ENCODE measurements around the gene OR4D5.

OR4D5 gene

DNA sequence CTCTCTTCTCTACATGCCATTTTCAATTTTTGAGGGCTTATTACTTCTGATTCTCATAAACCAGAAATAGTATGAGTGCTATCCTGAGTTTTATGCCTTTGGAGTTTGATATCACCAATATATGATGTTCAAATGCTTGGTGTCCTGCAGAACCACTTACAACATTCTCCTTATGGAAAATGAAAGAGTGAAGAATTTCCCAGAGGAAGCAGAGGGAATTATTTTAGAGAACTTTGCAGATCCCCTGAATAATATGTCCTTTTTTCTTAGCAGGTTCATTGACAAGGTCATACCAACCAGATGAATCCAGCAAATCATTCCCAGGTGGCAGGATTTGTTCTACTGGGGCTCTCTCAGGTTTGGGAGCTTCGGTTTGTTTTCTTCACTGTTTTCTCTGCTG is at the start of gene OR4D5:
OR4D5 (plus strand) TSS at position 301 of the 400 bp plus-strand sequence; CDS start at position 301, 0 bp downstream.
- Mint-ChIP-seq H3K9me3 (ENCODE audit: low read depth) (no peaks in the 10 kb centered on the region), H3K36me3 (no peaks in the 10 kb centered on the region), H3K4me1 (ENCODE audit: low read depth) (no peaks in the 10 kb centered on the region), H3K4me3 (no peak within 1 kb of the TSS), H3K27me3 (peaks cover 13% of the 10 kb centered on the region), H3K27ac (no peak within 1 kb of the TSS)

DNA sequence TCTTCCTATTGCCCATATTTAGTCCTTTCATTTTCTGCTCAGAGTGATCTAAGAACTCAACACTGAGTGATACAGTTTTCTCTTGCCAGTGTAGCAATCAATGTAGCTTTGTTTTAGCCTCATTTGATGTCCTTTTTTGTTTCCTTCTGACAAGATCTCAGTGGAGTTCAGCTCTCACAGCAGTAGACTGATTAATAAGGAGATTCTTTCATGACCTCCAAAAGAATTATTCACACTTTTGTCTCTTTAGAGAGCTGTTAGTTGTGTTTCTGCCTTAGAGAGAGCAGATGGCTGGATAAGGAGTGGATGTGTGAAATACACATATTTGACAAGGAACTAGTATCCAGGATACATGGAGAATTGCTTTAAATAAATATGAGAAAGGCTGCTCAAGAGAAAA is 47.4 kb upstream of the OR4D5 start:
- no peak overlapping the region for H3K4me3 Mint-ChIP-seq
- H3K9me3 Mint-ChIP-seq (ENCODE audit: low read depth): no peaks in the 10 kb centered on the region
- no peaks in the 10 kb centered on the region for H3K27me3 Mint-ChIP-seq
- H3K36me3 Mint-ChIP-seq: no peaks in the 10 kb centered on the region
- no peak overlapping the region for H3K27ac Mint-ChIP-seq
- no peaks in the 10 kb centered on the region for H3K4me1 Mint-ChIP-seq (ENCODE audit: low read depth)

DNA sequence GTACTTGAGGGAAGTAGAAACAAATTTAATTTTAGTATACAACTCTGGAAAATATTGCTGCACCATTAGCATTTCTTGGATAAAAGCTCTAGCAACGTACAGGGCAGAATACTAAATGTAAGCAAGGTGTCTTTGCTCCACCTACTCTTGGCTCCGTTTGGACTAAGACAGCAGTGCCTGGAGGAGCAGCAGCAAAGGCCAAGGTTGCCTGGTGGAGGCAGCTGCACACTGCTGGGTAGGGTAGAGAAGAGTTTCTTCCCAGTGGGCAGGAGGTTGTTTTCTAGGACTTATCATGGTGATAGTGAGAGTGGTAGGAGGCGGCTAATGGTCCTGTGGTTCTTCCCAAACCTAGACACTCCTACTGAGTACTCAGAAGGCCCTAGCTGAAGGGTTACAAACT is 39.6 kb upstream of the OR4D5 start:
- H3K4me3 Mint-ChIP-seq: no peak overlapping the region
- no peaks in the 10 kb centered on the region for H3K9me3 Mint-ChIP-seq (ENCODE audit: low read depth)
- no peaks in the 10 kb centered on the region for H3K4me1 Mint-ChIP-seq (ENCODE audit: low read depth)
- H3K27ac Mint-ChIP-seq: no peak overlapping the region
- no peaks in the 10 kb centered on the region for H3K27me3 Mint-ChIP-seq
- H3K36me3 Mint-ChIP-seq: no peaks in the 10 kb centered on the region

DNA sequence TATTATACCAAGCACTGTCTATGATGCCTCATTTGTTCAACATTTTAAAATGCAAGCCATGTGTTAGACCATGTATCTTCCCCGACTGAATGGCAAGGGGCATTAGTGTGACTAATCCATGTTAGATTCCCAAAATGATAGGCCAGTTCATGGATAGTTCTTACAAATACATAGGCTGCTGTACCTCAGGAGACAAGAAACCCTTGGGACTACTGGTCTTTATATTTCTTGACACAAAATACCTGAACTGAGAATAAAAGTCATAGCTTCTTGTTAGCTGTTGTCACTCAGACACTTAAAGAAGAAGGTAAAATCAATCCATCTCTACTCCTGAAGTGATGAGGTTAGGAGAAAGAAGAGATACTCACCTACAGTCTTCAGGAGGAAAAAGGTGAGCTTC is 37.5 kb upstream of the OR4D5 start, which contains the start of gene OR8D4:
OR8D4 (plus strand) TSS at position 301 of the 400 bp plus-strand sequence. CDS start 4,265 bp downstream, outside the sequence.
- no peak within 1 kb of the TSS for H3K4me3 Mint-ChIP-seq
- no peaks in the 10 kb centered on the region for H3K4me1 Mint-ChIP-seq (ENCODE audit: low read depth)

DNA sequence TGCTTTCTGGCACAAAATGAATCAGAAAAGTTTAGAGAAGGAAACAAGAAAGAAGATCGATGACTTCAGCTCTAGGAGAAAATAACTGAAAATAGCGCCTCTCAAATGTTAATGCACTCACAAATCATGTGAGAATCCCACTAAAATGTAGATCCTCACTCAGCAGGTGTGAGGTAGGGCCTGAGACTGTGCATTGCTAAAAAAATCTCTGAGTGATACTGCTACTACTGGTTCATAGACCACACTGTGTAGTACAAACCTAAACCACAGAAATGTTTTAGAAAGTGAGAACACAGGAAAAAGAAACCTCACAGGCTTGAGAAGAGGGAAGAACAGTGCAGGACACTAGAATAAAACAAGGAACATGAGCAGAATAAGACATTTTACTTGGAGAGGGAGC is 35.5 kb upstream of the OR4D5 start:
- Mint-ChIP-seq H3K4me1 (ENCODE audit: low read depth) (no peaks in the 10 kb centered on the region), H3K9me3 (ENCODE audit: low read depth) (no peaks in the 10 kb centered on the region), H3K4me3 (no peak overlapping the region), H3K27me3 (peaks cover 2% of the 10 kb centered on the region), H3K27ac (no peak overlapping the region), H3K36me3 (no peaks in the 10 kb centered on the region)

More for the DNA sequence above, 37.5 kb upstream of the OR4D5 start, which contains the start of gene OR8D4:
- Mint-ChIP-seq H3K27ac (no peak within 1 kb of the TSS), H3K9me3 (ENCODE audit: low read depth) (no peaks in the 10 kb centered on the region), H3K27me3 (peaks cover under 1% of the 10 kb centered on the region), H3K36me3 (no peaks in the 10 kb centered on the region)

DNA sequence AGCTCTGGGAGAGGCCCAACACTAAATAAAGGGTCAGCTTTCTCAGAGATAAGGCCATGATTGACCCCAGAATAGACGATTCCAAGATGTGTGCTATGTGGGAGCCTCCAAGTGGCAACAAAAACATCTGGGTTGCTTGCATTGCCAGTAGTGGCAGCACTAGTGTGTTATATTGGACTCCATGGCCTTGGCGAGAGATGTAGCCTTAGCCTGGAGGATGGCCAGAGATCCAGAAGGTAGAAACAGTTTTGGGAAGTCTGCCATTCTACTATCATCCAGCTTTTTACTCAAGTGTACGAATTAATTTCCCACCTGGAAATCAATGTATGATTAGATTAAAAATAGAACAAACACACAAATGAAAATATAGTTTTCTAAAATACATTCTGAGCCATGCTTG is 34.5 kb upstream of the OR4D5 start:
- no peak overlapping the region for H3K27ac Mint-ChIP-seq
- H3K9me3 Mint-ChIP-seq (ENCODE audit: low read depth): no peaks in the 10 kb centered on the region
- H3K4me1 Mint-ChIP-seq (ENCODE audit: low read depth): no peaks in the 10 kb centered on the region
- H3K4me3 Mint-ChIP-seq: no peak overlapping the region
- peaks cover 2% of the 10 kb centered on the region for H3K27me3 Mint-ChIP-seq
- no peaks in the 10 kb centered on the region for H3K36me3 Mint-ChIP-seq

DNA sequence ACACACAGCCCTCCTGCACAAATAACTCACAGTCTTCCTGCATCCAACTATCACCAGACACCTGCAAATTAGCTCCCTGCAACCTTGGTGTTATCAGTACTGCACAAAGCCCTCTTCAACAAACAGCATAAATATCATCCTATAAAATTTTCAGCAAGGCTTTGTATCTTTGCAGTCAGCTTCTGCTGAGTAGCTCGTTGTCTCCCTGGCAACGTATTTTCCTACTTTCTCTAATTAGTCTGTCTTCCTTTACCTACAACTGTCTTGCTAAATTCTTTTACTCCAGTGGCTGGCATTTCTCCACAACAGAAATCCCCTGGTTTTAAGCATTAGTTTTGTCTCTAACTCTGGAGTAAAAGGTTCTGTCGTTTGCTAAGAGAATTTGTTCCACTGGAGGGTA is 33.6 kb upstream of the OR4D5 start:
- Mint-ChIP-seq H3K4me1 (ENCODE audit: low read depth) (no peaks in the 10 kb centered on the region), H3K4me3 (no peak overlapping the region), H3K36me3 (no peaks in the 10 kb centered on the region), H3K9me3 (ENCODE audit: low read depth) (no peaks in the 10 kb centered on the region), H3K27me3 (peaks cover 2% of the 10 kb centered on the region), H3K27ac (no peak overlapping the region)

DNA sequence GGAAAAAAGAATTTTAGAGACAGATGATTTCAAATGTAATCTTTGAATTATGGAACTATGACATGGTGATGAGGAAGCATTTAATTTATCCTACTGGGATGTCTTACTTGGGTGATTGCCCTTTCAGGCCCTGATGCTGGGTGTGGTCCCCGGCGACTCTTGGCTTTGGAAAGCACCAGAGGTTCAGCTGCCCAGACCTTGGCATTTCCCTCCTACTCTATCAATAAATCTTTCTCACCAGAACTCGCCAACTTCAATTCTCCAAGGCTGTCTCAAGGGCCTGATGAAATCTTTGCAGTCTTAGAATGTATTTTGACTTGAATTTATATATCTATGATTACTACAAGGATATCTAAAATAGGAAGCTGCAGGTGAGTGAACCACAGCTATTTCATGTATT is 18.5 kb upstream of the OR4D5 start:
- no peaks in the 10 kb centered on the region for H3K4me1 Mint-ChIP-seq (ENCODE audit: low read depth)
- no peak overlapping the region for H3K4me3 Mint-ChIP-seq
- H3K9me3 Mint-ChIP-seq (ENCODE audit: low read depth): no peaks in the 10 kb centered on the region
- peaks cover 2% of the 10 kb centered on the region for H3K27me3 Mint-ChIP-seq
- H3K27ac Mint-ChIP-seq: no peak overlapping the region
- no peaks in the 10 kb centered on the region for H3K36me3 Mint-ChIP-seq

DNA sequence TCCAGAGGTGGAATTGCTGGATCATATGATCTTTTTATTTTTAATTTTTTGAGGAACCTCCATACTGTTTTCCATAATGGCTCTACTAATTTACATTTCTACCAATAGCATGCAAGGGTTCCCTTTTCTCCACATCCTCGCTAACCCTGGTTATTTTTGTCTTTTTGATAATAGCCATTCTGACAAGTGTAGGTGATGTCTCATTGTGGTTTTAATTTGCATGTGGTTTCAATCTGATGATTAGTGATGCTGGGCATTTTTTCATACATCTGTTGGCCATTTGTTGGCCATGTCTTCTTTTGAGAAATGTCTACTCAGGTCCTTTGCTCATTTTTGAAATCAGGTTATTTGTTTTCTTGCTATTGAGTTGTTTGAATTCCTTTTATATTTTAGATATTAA is 15.4 kb upstream of the OR4D5 start:
- no peak overlapping the region for H3K27ac Mint-ChIP-seq
- no peak overlapping the region for H3K4me3 Mint-ChIP-seq
- H3K27me3 Mint-ChIP-seq: peaks cover 2% of the 10 kb centered on the region
- no peaks in the 10 kb centered on the region for H3K4me1 Mint-ChIP-seq (ENCODE audit: low read depth)
- no peaks in the 10 kb centered on the region for H3K9me3 Mint-ChIP-seq (ENCODE audit: low read depth)
- no peaks in the 10 kb centered on the region for H3K36me3 Mint-ChIP-seq

DNA sequence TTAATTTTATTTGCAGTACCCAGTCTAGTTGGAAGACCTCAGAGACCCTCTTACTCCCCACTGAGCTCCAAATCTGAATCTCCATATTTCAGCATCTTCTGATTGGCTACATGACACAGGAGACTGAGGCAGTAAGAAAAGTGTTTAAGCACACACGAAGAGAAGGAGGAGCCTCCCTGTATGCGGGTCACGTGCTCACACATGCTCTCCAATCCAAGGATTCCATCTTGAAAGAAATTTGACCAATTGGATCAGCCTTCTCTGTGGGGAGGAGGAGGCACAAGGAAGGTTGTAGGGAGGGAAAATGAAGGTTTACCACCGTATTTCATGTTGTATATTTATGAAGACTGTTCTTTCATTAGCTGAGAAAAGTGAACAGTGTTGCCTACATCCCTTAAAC is 3.0 kb downstream of the OR4D5 start:
- no peak overlapping the region for H3K4me3 Mint-ChIP-seq
- no peak overlapping the region for H3K27ac Mint-ChIP-seq
- no peaks in the 10 kb centered on the region for H3K4me1 Mint-ChIP-seq (ENCODE audit: low read depth)
- no peaks in the 10 kb centered on the region for H3K36me3 Mint-ChIP-seq
- H3K27me3 Mint-ChIP-seq: peaks cover 9% of the 10 kb centered on the region
- H3K9me3 Mint-ChIP-seq (ENCODE audit: low read depth): no peaks in the 10 kb centered on the region

DNA sequence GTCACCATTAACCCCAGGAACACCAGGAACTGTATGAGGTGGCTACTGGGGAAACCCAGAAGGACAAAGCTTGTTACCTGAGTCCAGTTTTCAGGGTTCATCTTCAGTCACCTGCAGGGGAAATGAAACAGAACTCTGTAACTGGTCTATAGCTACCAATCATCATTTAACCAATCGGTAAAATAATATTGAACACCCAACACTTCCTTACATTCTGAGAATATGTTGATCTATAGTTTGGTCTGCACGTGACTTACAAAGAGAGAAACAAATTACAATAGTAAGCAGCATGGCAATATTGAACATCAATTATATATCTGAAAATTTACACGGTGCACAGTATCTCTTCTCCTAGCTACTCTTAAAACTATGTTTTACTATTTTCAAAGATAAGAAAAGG is 4.3 kb downstream of the OR4D5 start, which contains the start of gene OR6T1:
OR6T1 (minus strand) TSS at position 101 of the 400 bp plus-strand sequence; CDS start at position 101, 0 bp downstream.
- Mint-ChIP-seq H3K27ac (no peak within 1 kb of the TSS), H3K4me3 (no peak within 1 kb of the TSS), H3K9me3 (ENCODE audit: low read depth) (no peaks in the 10 kb centered on the region), H3K4me1 (ENCODE audit: low read depth) (no peaks in the 10 kb centered on the region), H3K36me3 (no peaks in the 10 kb centered on the region), H3K27me3 (peaks cover 9% of the 10 kb centered on the region)

DNA sequence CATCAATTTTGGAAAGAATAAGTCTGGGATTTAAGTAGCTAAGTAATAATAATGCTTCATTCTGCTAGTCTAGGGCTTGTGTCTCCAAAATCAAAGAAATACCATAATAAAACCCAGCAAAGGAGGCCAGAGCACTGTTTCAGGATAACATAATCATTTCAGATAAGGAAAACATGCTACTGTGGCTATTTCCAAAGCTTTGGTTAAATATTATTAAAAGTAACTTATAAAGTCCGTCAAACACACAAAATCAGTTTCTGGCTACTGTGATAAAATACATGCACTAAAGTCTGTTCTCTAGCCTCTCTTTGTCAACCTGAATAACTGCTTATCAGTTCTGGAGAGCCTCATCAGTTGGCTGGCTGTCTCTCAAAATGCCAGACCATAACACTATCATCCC is 5.7 kb downstream of the OR4D5 start:
- Mint-ChIP-seq H3K36me3 (no peaks in the 10 kb centered on the region), H3K4me3 (no peak overlapping the region), H3K9me3 (ENCODE audit: low read depth) (no peaks in the 10 kb centered on the region), H3K27me3 (peaks cover 4% of the 10 kb centered on the region), H3K27ac (no peak overlapping the region), H3K4me1 (ENCODE audit: low read depth) (no peaks in the 10 kb centered on the region)

DNA sequence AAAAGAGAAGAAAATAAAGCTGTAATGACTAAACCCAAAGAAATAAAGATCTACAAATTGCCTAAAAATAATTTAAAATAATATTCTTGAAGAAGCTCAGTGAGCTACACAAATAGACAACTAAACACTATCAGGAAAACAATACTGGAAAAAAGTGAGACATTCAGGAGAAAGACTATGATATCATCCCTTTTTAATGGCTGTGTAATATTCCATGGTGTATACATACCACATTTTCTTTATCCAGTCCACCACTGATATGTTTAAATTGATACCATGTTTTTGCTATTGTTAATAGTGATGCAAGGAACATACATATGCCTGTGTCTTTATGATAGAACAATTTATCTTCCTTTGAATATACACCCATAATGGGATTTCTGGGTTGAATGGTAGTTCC is 17.3 kb downstream of the OR4D5 start:
- Mint-ChIP-seq H3K27ac (no peak overlapping the region), H3K36me3 (no peaks in the 10 kb centered on the region), H3K4me1 (ENCODE audit: low read depth) (no peaks in the 10 kb centered on the region), H3K27me3 (no peaks in the 10 kb centered on the region), H3K4me3 (no peak overlapping the region), H3K9me3 (ENCODE audit: low read depth) (peaks cover 5% of the 10 kb centered on the region)

DNA sequence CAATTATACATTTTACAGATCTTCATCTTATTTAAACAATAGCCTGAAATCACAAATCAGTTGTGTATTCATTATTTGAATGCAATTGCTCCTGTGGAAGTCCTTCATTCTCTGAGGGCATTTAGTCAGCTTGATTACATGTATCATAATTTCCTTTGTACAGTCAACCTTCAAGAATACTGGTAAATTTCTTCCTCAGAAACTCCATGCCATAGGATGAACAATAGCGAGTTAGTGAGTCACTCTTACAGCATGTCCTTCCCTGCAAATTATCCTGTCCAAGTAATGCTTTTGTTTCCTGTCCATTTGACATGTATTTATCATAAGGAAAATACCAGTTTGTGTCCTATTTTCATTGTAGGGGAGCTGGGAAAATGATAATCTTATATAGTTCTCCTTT is 34.4 kb downstream of the OR4D5 start:
- no peaks in the 10 kb centered on the region for H3K4me1 Mint-ChIP-seq (ENCODE audit: low read depth)
- peaks cover 1% of the 10 kb centered on the region for H3K27me3 Mint-ChIP-seq

DNA sequence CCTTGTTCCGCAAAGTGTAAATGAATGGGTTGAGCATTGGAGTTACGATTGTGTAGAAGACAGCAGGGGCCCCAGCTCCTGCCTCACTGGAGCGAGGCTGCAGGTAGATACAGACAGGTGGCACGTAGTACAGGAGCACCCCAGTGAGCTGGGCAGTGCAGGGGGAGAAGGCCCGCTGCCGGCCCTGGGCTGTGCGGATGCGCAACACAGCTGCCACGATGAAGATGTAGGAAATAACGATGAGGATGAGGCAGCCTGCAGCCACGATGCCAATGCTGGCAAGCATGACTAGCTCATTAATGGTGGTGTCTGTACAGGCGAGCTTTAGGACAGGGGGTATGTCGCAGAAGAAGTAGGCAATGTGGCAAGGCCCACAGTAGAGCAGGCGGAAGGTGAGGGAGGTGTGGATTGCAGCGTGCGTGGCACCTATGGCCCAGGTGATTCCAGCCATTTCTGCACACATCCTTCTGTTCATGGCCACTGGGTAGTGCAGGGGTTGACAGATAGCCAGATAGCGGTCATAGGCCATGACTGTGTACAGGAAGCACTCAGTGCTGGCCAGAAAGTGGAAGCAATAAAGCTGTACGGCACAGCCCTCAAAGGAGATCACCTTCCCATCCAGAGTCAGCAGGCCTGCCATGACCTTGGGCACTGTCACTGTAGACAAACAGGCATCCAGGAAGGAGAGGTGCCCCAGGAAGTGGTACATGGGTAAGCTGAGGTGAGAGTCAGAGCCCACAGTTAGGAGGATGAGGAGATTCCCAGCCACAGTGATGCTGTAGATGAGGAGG is 37.5 kb downstream of the OR4D5 start:
- no peaks in the 10 kb centered on the region for H3K36me3 Mint-ChIP-seq
- H3K4me1 Mint-ChIP-seq (ENCODE audit: low read depth): no peaks in the 10 kb centered on the region
- H3K27ac Mint-ChIP-seq: no peak overlapping the region
- no peak overlapping the region for H3K4me3 Mint-ChIP-seq
- peaks cover 1% of the 10 kb centered on the region for H3K27me3 Mint-ChIP-seq
- H3K9me3 Mint-ChIP-seq (ENCODE audit: low read depth): peaks cover under 1% of the 10 kb centered on the region

More for the DNA sequence above, 34.4 kb downstream of the OR4D5 start:
- Mint-ChIP-seq H3K4me3 (no peak overlapping the region), H3K9me3 (ENCODE audit: low read depth) (no peaks in the 10 kb centered on the region), H3K27ac (no peak overlapping the region), H3K36me3 (no peaks in the 10 kb centered on the region)

Measured in activated naive CD8-positive, alpha-beta T cell (primary cell).